ENCODE measurements around the gene GPHA2. TPM values are rescaled to one million over a fixed set of nuclear protein-coding genes. Genes with fewer than 3 reads are reported as not detected.

Gene GPHA2
- total and polyA plus RNA-seq, 10 of the 15 experiments (the other 5 are each of a cell fraction or from before 2014, with no cell fraction given), result not detected

- TF ChIP-seq BCLAF1 (IDR thresholded peaks at IDR 0.05) (no peak), RBBP5 (conservative IDR thresholded peaks at IDR 0.05) (no peak), CHD4 (IDR thresholded peaks at IDR 0.05) (no peak), E2F4 (IDR thresholded peaks at IDR 0.05; ENCODE audit: low read depth, low read length) (no peak), ZNF687 (IDR thresholded peaks at IDR 0.05) (peak; percentile 98), ZZZ3 (IDR thresholded peaks at IDR 0.05; ENCODE audit: control insufficient read depth, insufficient read length, low read depth) (no peak), KDM1A (IDR thresholded peaks at IDR 0.05; ENCODE audit: borderline replicate concordance) (no peak), FOXK2 (IDR thresholded peaks at IDR 0.05) (no peak), BMI1 (IDR thresholded peaks at IDR 0.05; ENCODE audit: borderline replicate concordance) (no peak), SMAD1 (IDR thresholded peaks at IDR 0.05; ENCODE audit: low read depth, partially characterized antibody) (no peak), HDAC6 (IDR thresholded peaks at IDR 0.05; ENCODE audit: unreplicated experiment) (no peak), NR2C1 (IDR thresholded peaks at IDR 0.05) (no peak), ZSCAN29 (IDR thresholded peaks at IDR 0.05) (no peak), RFX5 (IDR thresholded peaks at IDR 0.05; ENCODE audit: low read depth, low read length) (no peak), SIN3A (IDR thresholded peaks at IDR 0.05; ENCODE audit: low read depth, low read length) (no peak), RELA (IDR thresholded peaks at IDR 0.05; ENCODE audit: borderline replicate concordance, partially characterized antibody) (peak; percentile 78), SMAD5 (IDR thresholded peaks at IDR 0.05; ENCODE audit: low read depth) (no peak), PAX8 (IDR thresholded peaks at IDR 0.05) (no peak), REST (IDR thresholded peaks at IDR 0.05; ENCODE audit: low read depth, low read length) (no peak), NR2F1 (conservative IDR thresholded peaks at IDR 0.05) (peak; percentile 41; the same call in 1 of the 2 replicates), DPF2 (IDR thresholded peaks at IDR 0.05) (no peak)
Observed at GRCh38 chr11:64900263-64900678, 35.4 kb downstream of the GPHA2 start (continued).

Measured in GM12878 (cell line).